ENCODE results near the gene HDGFL2.
A peak's percentile ranks its signal among the peaks of the same experiment; 100 is the strongest.
"Not testable (repeated sequence)": the region's sequence is repeated elsewhere in the genome, so short reads cannot be mapped to it uniquely, and the experiment has no call there.

The HDGFL2 gene

GRCh38 chr19:4537953-4538600 lies 66.0 kb downstream of the HDGFL2 start:
- DNase-seq = no peak

GRCh38 chr19:4538601-4538954 lies 66.5 kb downstream of the HDGFL2 start:
- no peak for DNase-seq

DNA sequence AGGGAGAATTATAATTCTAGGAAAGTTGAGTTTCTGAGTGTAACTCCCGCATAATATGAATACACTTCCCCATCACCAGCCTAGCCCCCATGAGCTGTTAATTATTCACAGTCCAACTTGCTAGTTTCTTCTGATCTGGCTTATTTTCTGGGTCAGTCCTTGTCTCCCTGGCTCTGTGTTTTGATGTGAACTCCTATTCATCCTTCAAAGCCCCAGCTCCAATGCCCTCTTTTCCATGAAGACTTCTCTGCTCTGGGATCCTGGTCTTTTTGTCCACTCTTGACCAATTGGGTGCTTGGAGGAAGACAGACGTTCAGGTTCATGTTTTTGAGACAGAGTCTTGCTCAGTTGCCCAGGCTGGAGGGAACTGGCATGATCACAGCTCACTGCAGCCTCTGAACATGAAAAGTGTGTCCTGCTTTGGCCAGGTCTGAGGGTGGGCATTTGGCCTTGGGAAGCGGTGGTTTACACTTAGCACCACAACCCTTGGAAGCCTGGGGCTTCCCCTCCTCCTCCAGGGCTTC lies 67.1 kb downstream of the HDGFL2 start:
- no peak for DNase-seq

- DNase-seq = peak; percentile 58
Observed at GRCh38 chr19:4539693-4540581, 67.8 kb downstream of the HDGFL2 start, which contains the start of gene LRG1. Gene LRG1, minus strand, starts transcription at chr19:4540036. Its CDS starts 23 bp downstream, at chr19:4540013.

DNA sequence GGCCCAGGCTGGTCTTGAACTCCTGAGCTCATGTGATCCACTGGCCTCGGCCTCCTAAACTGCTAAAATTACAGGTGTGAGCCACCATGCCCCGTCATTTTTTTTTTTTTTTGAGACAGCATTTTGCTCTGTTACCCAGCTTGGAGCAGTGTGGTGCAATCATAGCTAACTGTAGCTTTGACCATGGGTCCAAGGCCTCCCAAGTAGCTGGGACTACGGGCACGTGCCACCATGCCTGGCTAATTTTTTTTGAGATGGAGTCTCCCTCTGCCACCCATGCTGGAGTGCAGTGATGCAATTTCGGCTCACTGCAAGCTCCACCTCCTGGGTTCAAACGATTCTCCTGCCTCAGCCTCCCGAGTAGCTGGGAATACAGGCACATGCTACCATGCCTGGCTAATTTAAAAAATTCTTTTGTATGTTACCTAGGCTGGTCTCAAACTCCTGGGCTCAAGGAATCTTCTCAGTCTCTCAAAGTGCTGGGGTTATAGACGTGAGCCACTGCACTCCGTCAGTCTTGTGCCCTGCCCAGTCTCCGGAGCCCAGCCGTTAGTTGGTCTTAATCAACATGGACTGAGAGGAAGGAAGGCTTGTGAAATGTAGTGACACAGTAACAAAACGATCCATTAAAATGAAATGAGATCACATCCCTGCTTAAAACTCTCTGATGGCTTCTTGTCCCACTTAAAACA lies 69.2 kb downstream of the HDGFL2 start:
- peak; percentile 35 for DNase-seq

GRCh38 chr19:4541806-4542145 lies 69.7 kb downstream of the HDGFL2 start:
- not testable (repeated sequence) for DNase-seq

GRCh38 chr19:4542896-4543841 lies 71.1 kb downstream of the HDGFL2 start:
- no peak for DNase-seq

DNA sequence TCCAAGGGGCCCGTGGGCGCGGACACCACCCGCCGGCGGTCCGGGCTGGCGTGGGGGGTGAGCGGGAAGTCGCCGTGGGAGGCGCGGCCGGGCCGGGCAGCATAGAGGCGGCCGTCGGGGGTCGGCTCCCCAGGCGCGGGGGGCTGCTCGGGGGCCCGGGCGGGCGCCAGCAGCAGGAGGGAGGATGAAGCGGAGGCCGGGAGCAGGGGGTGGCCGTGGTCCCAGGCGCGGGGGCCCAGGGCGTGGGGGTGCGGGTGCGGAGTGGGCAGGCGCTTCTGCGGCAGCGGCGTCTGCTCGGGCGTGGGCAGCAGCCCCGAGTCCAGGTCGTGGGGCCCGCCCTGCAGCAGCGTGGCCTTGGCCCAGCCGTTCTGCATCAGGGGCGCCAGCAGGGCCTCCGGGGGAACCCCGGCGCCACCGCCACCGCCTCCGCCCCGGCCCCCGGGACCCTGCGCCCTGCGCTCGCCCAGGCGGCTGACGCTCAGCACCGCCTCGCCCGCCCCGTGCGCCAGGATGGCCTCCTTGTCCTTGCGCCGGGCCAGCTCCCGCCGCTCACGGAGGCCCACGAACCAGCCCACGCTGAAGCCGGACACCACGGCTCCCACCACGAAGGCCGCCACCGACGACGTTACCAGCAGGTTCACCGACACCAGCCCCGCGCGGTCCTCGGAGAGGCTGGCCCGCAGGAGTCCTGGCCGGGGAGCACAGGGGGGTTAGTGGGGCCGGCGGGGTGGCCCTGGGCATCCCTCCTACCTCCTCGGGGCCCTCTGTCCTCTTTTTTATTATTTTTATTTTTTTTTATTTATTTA lies 71.9 kb downstream of the HDGFL2 start:
- no peak for DNase-seq

DNA sequence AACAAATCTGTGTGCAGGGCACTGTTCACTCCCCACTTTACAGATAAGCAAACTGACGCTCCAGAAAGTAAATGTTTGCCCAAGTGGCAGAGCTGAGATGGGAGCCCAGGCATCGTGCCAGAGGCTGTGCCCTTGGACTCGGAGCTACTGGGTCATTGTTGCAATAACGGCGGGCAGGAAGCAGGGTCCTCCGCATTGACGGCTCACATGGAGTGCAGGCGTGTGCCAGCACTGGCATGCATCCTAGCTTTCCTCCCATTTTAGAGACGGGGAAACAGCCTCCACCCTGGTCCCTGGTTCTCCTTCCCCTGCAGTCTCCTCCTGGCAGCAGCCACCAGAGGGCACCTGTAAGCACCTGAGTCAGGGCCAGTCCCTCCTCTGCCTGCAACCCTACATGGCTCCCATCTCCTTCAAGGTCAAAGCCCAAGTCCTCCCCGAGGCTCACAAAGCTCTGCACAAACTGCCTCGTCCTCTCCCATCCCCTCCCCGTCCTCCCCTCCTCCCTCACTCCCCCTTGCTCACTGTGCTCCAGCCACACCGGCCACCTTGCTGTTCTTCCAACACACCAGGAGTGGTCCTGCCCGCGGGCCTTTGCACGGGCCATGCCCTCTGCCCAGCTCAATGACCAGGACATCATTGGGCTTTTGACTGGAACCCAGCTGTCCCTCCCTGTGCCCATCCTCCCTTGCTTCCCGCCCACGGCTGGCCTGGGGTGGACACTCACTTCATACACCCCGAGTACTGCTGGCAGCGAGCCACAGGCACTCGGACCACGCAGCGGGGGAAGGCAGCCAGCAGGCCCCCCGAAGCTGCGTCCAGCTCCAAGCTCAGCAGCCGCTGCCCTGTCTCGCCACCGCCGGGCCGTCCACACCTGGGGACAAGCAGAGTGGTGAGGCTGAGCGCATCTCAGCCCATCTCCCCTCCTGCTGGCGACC lies 75.5 kb downstream of the HDGFL2 start:
- DNase-seq = no peak

- no peak for DNase-seq
Observed at GRCh38 chr19:4548238-4548584, 76.1 kb downstream of the HDGFL2 start.

GRCh38 chr19:4550018-4550417 lies 77.9 kb downstream of the HDGFL2 start:
- no peak for DNase-seq

DNA sequence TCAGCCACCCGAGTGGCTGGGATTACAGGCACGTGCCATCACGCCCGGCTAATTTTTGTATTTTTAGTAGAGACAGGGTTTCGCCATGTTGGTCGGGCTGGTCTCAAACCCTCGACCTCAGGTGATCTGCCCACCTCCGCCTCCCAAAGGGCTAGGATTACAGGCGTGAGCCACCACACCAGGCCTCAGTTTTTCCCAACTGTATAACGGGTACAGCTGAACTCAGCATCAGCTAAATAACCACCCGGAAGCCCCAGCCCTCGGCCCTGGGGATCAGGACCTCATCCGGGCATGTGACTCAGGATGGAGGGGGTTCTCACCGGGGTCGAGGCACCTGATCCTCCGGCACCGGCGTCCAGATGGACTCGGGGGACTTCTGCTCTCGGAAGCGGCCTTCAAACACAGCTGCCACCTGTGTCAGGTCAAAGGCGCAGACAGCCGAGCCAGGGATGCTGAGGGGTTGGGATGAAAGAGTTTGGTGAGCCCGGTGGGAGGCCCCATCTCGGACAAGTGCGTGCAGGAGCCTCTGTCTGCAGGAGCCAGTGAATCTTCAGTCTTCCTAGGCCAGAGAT lies 78.5 kb downstream of the HDGFL2 start:
- DNase-seq = no peak

Data from CD4-positive, alpha-beta T cell treated with Interferon gamma for 1 hour (primary cell).